Sigmoid colon (tissue), 4 donors: ENCODE results near the gene MARK4.

Source experiments
- POLR2AphosphoS5 ChIP-seq, 4 donors: sonication (generic); formaldehyde crosslinking; IDR thresholded peaks; one replicate each; pipeline ENCODE4 v1.6.1; 2017; ENCODE audit warnings: antibody characterized with exemption in 4 of 4
- TF ChIP-seq, protein P1 (sequence below), 4 experiments: fragments of 450-650 bp in 3 of 4; fragments of 200-600 bp in 1 of 4; IDR thresholded peaks; one replicate each; pipeline ENCODE4 v1.5.1; 2016 to 2019; ENCODE audit warnings: antibody characterized with exemption in 4 of 4, mild to moderate bottlenecking in 3 of 4, moderate library complexity in 2 of 4

DNA sequence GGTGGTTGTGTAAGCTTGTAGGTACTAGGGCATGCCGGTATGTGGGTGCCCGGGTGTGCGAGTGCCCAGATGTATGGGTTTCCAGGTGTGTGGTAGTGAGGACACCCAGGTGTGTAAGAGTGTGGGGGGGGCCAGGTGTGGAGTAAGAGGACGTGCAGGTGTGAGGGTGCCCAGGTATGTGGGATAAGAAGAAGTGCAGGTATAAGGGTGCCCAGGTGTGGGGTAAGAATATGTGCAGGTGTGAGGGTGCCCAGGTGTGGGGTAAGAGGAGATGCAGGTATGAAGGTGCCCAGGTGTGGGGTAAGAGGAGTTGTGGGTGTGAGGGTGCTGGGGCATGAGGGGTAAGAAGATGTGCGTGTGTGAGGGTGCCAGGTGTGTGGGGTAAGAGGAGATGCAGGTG, 14.3 kb downstream of the MARK4 start:
- TF ChIP-seq POLR2AphosphoS5 (IDR thresholded peaks at IDR 0.05) = no peak
- TF ChIP-seq, protein P1, sequence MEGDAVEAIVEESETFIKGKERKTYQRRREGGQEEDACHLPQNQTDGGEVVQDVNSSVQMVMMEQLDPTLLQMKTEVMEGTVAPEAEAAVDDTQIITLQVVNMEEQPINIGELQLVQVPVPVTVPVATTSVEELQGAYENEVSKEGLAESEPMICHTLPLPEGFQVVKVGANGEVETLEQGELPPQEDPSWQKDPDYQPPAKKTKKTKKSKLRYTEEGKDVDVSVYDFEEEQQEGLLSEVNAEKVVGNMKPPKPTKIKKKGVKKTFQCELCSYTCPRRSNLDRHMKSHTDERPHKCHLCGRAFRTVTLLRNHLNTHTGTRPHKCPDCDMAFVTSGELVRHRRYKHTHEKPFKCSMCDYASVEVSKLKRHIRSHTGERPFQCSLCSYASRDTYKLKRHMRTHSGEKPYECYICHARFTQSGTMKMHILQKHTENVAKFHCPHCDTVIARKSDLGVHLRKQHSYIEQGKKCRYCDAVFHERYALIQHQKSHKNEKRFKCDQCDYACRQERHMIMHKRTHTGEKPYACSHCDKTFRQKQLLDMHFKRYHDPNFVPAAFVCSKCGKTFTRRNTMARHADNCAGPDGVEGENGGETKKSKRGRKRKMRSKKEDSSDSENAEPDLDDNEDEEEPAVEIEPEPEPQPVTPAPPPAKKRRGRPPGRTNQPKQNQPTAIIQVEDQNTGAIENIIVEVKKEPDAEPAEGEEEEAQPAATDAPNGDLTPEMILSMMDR (IDR thresholded peaks at IDR 0.05) = no peak
